ENCODE data around the gene PCDHGA8. TPM values are rescaled to one million over a fixed set of nuclear protein-coding genes. Genes with fewer than 3 reads are reported as not detected.
"Not testable (repeated sequence)": the region's sequence is repeated elsewhere in the genome, so short reads cannot be mapped to it uniquely, and the experiment has no call there.

PCDHGA8 gene
- total RNA-seq, 1 donor from 2014 or later: 3.3 TPM

DNA sequence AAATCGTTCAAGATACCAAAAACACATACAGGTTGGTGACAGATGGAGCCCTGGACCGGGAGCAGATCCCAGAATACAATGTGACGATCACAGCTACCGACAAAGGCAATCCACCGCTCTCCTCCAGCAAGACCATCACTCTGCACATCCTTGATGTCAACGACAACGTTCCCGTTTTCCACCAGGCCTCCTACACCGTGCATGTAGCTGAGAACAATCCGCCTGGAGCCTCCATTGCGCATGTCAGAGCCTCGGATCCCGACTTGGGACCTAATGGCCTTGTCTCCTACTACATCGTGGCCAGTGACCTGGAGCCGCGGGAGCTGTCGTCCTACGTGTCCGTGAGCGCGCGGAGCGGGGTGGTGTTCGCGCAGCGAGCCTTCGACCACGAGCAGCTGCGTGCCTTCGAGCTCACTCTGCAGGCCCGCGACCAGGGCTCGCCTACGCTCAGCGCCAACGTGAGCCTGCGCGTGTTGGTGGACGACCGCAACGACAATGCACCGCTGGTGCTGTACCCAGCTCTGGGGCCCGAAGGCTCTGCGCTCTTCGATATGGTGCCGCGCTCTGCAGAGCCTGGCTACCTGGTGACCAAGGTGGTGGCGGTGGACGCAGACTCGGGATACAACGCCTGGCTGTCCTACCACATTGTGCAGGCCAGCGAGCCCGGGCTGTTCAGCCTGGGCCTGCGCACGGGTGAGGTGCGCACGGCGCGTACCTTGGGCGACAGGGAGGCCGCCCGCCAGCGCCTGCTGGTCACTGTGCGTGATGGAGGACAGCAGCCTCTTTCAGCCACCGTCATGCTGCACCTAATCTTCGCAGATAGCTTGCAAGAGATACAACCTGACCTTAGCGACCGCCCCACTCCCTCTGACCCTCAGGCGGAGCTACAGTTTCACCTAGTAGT is 20.6 kb upstream of the PCDHGA8 start:
- no peak for DNase-seq (ENCODE audit: low spot score)

DNA sequence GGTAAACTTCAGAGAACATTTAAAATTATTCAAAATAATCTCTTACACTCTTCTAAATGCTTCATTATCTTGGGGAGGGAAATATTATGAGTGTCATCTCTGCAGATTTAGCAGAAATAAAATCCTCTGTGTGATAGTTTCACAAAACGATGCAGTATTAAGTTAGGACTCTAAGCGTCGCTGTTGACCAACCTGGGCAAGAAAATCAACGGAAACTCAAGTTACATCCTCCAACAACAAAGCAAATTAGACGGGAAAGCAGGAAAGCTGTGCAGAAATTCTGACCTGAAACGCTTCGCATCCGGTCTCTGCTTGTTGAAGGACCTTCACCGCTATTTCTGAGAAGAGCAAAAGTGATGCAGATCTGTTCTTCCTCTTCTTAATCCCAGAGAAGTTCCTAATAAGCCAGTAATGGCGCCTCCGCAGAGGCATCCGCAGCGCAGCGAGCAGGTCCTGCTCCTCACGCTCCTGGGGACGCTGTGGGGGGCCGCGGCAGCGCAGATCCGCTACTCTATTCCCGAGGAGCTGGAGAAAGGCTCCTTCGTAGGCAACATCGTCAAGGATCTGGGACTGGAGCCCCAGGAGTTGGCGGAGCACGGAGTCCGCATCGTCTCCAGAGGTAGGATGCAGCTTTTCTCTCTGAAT is 18.6 kb upstream of the PCDHGA8 start, which contains the start of gene PCDHGA6:
PCDHGA6 (plus strand) TSS at position 219 of the 645 bp plus-strand sequence; CDS start at position 412, 193 bp downstream.
- DNase-seq (ENCODE audit: low spot score): no peak

DNA sequence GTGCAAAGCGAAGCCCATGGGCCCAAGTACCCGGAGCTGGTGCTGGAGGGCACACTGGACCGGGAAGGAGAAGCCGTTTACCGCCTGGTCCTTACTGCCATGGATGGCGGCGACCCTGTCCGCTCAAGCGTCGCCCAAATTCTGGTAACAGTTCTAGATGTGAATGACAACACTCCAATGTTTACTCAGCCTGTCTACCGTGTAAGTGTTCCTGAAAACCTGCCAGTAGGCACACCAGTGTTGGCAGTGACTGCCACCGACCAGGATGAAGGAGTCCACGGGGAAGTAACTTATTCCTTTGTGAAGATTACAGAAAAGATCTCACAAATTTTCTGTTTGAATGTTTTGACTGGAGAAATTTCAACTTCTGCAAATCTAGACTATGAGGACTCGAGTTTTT is 17.8 kb upstream of the PCDHGA8 start:
- no peak for DNase-seq (ENCODE audit: low spot score)

DNA sequence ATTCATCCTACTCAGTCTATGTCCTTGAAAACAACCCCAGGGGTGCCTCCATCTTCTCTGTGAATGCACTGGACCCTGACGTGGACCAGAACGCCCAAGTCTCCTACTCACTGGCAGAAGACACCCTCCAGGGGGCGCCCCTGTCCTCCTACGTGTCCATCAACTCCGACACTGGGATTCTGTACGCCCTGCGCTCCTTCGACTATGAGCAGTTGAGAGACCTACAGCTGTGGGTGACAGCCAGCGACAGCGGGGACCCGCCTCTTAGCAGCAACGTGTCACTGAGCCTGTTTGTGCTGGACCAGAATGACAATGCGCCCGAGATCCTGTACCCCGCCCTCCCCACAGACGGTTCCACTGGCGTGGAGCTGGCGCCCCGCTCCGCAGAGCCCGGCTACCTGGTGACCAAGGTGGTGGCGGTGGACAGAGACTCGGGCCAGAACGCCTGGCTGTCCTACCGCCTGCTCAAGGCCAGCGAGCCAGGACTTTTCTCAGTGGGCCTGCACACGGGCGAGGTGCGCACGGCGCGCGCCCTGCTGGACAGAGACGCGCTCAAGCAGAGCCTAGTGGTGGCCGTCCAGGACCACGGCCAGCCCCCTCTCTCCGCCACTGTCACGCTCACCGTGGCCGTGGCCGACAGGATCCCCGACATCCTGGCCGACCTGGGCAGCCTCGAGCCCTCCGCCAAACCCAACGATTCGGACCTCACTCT is 16.8 kb upstream of the PCDHGA8 start:
- DNase-seq (ENCODE audit: low spot score): not testable (repeated sequence)

DNA sequence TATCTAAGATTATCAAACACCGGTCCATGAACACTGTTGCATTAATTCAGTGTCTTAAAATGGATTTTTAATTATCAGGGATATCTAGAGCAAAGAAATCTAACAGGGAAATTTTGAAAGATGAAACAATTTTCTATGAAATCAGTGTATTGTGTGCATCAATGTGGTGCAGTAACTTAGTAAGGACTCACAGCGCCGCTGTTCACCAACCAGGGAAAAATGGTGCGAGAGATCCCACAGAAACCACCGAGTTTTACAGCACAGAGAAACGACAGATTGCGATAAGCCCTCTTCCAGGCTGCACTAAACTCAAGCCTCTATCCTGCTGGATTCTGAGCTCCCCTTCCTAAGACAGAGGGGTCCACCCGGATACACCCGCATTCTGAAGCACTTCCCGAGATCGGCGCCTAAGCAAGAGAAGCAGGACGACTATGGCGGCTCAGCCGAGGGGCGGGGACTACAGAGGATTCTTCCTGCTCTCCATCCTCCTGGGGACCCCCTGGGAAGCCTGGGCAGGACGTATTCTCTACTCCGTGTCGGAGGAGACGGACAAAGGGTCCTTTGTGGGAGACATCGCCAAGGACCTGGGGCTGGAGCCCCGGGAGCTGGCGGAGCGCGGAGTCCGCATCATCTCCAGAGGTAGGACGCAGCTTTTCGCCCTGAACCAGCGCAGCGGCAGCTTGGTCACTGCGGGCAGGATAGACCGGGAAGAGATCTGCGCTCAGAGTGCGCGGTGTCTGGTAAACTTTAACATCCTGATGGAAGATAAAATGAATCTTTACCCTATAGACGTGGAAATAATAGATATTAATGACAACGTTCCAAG is 9.8 kb upstream of the PCDHGA8 start, which contains the start of gene PCDHGA7:
PCDHGA7 (plus strand) TSS at position 274 of the 826 bp plus-strand sequence; CDS start at position 432, 158 bp downstream.
- DNase-seq (ENCODE audit: low spot score): no peak

DNA sequence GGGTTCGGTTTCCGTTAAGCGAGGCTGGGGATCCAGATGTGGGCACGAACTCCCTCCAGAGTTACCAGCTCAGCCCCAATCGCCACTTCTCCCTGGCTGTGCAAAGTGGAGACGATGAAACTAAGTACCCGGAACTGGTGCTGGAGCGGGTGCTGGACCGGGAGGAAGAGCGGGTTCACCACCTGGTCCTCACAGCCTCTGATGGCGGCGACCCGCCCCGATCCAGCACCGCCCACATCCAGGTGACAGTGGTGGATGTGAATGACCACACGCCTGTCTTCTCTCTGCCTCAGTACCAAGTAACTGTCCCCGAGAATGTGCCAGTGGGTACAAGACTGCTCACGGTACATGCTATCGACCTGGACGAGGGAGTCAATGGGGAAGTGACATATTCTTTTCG is 9.1 kb upstream of the PCDHGA8 start:
- DNase-seq (ENCODE audit: low spot score): no peak

DNA sequence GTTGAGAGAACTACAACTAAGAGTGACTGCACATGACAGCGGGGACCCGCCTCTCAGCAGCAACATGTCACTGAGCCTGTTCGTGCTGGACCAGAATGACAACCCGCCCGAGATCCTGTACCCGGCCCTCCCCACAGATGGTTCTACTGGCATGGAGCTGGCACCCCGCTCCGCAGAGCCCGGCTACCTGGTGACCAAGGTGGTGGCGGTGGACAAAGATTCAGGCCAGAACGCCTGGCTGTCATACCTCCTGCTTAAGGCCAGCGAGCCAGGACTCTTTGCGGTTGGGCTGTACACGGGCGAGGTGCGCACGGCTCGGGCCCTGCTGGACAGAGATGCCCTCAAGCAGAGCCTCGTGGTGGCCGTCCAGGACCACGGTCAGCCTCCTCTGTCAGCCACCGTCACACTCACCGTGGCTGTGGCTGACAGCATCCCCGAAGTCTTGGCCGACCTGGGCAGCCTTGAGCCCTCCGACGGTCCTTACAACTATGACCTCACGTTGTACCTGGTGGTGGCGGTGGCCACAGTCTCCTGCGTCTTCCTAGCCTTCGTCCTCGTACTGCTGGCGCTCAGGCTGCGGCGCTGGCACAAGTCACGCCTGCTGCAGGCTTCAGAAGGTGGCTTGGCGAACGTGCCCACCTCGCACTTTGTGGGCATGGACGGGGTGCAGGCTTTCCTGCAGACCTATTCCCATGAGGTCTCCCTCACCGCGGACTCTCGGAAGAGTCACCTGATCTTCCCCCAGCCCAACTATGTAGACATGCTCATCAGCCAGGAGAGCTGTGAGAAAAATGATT is 7.8 kb upstream of the PCDHGA8 start:
- no peak for DNase-seq (ENCODE audit: low spot score)

DNA sequence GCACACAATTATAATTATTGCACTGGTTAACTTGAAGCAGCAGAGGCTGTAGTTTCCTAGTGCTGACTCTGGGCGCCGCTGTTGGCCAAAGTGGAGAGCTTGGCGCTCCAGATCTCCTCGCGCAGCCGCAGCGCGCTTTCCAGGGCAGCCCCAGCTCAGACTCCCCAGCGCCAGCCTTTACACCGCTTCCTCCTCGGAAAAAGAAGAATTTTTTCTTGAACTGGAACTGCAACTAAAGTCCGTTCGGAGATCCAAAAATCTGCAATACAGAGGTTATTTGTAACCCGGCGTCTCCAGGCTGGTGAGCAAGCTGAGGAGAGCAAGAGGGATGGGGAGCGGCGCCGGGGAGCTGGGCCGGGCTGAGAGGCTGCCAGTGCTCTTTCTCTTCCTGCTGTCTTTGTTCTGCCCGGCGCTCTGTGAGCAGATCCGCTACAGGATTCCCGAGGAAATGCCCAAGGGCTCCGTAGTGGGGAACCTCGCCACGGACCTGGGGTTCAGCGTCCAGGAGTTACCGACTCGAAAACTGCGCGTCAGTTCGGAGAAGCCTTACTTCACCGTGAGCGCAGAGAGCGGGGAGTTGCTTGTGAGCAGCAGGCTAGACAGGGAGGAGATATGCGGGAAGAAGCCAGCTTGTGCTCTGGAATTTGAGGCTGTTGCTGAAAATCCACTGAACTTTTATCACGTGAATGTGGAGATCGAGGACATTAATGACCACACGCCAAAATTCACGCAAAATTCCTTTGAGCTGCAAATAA is 4.7 kb upstream of the PCDHGA8 start, which contains the start of gene PCDHGB4:
PCDHGB4 (plus strand) TSS at position 142 of the 755 bp plus-strand sequence; CDS start at position 329, 187 bp downstream.
- DNase-seq (ENCODE audit: low spot score): not testable (repeated sequence)

DNA sequence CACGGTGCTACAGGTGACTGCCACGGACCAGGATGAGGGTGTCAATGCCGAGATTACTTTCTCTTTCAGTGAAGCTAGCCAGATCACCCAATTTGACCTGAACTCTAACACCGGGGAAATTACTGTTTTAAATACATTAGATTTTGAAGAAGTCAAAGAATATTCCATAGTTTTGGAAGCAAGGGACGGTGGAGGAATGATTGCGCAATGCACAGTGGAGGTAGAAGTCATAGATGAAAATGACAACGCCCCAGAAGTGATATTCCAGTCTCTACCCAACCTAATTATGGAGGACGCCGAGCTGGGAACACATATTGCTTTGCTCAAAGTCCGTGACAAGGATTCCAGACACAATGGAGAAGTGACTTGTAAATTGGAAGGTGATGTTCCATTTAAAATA is 3.8 kb upstream of the PCDHGA8 start:
- DNase-seq (ENCODE audit: low spot score): no peak

DNA sequence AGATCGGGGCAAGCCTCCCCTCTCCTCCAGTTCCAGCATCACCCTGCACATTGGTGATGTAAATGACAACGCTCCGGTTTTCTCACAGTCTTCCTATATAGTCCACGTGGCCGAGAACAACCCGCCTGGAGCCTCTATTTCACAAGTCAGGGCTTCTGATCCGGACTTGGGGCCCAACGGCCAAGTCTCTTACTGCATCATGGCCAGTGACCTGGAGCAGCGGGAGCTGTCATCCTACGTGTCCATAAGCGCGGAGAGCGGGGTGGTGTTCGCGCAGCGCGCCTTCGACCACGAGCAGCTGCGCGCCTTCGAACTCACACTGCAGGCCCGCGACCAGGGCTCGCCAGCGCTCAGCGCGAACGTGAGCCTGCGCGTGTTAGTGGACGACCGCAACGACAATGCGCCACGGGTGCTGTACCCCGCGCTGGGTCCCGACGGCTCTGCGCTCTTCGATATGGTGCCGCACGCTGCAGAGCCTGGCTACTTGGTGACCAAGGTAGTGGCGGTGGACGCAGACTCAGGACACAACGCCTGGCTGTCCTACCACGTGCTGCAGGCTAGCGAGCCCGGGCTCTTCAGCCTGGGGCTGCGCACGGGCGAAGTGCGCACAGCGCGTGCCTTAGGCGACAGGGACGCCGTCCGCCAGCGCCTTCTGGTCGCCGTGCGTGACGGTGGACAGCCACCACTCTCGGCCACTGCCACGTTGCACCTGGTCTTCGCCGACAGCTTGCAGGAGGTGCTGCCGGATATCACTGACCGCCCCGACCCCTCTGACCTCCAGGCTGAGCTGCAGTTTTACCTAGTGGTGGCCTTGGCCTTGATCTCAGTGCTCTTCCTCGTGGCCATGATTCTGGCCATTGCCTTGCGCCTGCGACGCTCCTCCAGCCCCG is 3.0 kb upstream of the PCDHGA8 start:
- DNase-seq (ENCODE audit: low spot score): no peak

DNA sequence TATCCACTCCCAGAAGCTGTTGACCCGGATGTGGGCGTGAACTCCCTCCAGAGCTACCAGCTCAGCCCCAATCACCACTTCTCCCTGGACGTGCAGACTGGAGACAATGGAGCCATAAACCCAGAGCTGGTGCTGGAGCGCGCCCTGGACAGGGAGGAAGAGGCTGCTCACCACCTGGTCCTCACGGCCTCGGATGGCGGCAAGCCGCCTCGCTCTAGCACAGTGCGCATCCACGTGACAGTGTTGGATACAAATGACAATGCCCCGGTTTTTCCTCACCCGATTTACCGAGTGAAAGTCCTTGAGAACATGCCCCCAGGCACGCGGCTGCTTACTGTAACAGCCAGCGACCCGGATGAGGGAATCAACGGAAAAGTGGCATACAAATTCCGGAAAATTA is 834 bp downstream of the PCDHGA8 start:
- DNase-seq (ENCODE audit: low spot score): no peak

DNA sequence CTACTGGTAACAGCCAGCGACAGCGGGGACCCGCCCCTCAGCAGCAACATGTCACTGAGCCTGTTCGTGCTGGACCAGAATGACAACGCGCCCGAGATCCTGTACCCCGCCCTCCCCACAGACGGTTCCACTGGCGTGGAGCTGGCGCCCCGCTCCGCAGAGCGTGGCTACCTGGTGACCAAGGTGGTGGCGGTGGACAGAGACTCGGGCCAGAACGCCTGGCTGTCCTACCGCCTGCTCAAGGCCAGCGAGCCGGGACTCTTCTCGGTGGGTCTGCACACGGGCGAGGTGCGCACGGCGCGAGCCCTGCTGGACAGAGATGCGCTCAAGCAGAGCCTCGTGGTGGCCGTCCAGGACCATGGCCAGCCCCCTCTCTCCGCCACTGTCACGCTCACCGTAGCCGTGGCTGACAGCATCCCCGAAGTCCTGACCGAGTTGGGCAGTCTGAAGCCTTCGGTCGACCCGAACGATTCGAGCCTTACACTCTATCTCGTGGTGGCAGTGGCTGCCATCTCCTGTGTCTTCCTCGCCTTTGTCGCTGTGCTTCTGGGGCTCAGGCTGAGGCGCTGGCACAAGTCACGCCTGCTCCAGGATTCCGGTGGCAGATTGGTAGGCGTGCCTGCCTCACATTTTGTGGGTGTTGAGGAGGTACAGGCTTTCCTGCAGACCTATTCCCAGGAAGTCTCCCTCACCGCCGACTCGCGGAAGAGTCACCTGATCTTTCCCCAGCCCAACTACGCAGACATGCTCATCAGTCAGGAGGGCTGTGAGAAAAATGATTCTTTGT is 2.2 kb downstream of the PCDHGA8 start:
- not testable (repeated sequence) for DNase-seq (ENCODE audit: low spot score)

DNA sequence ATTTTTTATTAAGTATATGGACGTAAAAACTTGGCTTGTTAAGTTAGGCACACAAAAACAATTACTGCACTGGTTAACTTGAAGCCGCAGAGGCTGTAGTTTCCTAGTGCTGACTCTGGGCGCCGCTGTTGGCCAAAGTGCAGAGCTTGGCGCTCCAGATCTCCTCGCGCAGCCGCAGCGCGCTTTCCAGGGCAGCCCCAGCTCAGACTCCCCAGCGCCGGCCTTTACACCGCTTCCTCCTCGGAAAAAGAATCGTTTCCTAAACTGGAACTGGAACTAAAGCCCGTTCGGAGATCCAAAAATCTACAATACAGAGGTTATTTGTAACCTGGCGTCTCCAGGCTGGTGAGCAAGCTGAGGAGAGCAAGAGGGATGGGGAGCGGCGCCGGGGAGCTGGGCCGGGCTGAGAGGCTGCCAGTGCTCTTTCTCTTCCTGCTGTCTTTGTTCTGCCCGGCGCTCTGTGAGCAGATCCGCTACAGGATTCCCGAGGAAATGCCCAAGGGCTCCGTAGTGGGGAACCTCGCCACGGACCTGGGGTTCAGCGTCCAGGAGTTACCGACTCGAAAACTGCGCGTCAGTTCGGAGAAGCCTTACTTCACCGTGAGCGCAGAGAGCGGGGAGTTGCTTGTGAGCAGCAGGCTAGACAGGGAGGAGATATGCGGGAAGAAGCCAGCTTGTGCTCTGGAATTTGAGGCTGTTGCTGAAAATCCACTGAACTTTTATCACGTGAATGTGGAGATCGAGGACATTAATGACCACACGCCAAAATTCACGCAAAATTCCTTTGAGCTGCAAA is 5.5 kb downstream of the PCDHGA8 start, which contains the start of gene PCDHGB5:
PCDHGB5 (plus strand) TSS at position 192 of the 796 bp plus-strand sequence; CDS start at position 373, 181 bp downstream.
- not testable (repeated sequence) for DNase-seq (ENCODE audit: low spot score)

DNA sequence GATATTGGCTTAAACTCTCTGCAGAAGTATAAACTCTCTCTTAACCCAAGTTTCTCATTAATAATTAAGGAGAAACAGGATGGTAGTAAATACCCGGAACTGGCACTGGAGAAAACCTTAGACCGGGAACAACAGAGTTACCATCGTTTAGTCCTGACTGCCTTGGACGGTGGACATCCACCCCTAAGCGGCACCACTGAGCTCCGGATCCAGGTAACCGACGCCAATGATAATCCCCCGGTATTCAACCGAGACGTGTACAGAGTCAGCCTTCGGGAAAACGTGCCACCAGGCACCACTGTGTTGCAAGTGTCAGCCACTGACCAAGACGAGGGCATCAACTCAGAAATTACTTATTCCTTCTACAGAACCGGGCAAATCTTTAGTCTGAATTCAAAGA is 6.2 kb downstream of the PCDHGA8 start:
- DNase-seq (ENCODE audit: low spot score): no peak

DNA sequence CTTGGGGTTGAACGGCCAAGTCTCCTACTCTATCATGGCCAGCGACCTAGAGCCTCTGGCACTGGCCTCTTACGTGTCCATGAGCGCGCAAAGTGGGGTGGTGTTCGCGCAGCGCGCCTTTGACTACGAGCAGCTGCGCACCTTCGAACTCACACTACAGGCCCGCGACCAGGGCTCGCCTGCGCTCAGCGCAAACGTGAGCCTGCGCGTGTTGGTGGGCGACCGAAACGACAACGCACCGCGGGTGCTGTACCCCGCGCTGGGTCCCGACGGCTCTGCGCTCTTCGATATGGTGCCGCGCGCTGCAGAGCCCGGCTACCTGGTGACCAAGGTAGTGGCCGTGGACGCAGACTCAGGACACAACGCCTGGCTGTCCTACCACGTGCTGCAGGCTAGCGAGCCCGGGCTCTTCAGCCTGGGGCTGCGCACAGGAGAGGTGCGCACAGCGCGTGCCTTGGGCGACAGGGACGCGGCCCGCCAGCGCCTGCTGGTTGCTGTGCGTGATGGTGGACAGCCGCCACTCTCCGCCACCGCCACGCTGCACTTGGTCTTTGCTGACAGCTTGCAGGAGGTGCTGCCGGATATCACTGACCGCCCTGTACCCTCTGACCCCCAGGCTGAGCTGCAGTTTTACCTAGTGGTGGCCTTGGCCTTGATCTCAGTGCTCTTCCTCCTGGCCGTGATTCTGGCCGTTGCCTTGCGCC is 7.3 kb downstream of the PCDHGA8 start:
- no peak for DNase-seq (ENCODE audit: low spot score)
